Vagina (tissue), 2 donors: Measurements from ENCODE around the gene AREL1. TPM values are rescaled to one million over a fixed set of nuclear protein-coding genes. Genes with fewer than 3 reads are reported as not detected.

Experiments
- DNase-seq, 2 donors: peaks; one replicate each; pipeline ENCODE4 v3.0.0-alpha.2; 2017; ENCODE audit errors: extremely low spot score in 2 of 2
- H3K27ac ChIP-seq: fragments of 200-600 bp; sonication (generic); one replicate; pipeline ENCODE4 v1.5.1; 2019
- H3K27me3 ChIP-seq: fragments of 200-600 bp; sonication (generic); one replicate; pipeline ENCODE4 v1.5.1; 2019
- H3K36me3 ChIP-seq, 2 donors: fragments of 200-600 bp; sonication (generic); one replicate each; pipeline ENCODE4 v1.5.1; 2017 to 2019
- H3K4me1 ChIP-seq: fragments of 200-600 bp; sonication (generic); one replicate; pipeline ENCODE4 v1.5.1; 2019
- H3K4me3 ChIP-seq, 2 donors: fragments of 200-600 bp; sonication (generic); 1 replicate in 1 of 2; 2 replicates in 1 of 2; pipeline ENCODE4 v1.5.1; 2016 to 2019
- H3K9me3 ChIP-seq: fragments of 200-600 bp; sonication (generic); one replicate; pipeline ENCODE4 v1.5.1; 2019
- POLR2A ChIP-seq, 2 donors: fragments of 450-650 bp; IDR thresholded peaks; one replicate each; pipeline ENCODE4 v1.6.1; 2017; ENCODE audit warnings: antibody characterized with exemption in 2 of 2, mild to moderate bottlenecking in 2 of 2, moderate library complexity in 2 of 2
- POLR2AphosphoS5 ChIP-seq, 2 donors: sonication (generic); formaldehyde crosslinking; IDR thresholded peaks; one replicate each; pipeline ENCODE4 v1.9.0; 2017; ENCODE audit warnings: antibody characterized with exemption in 2 of 2, mild to moderate bottlenecking in 2 of 2, low read depth in 1 of 2; ENCODE audit not compliant: insufficient read depth in 1 of 2
- intact Hi-C: fragments of 100-400 bp; cut with DNase I; formaldehyde crosslinking; loops from one replicate; pipeline ENCODE4 v1.15.1; 2023
- total RNA-seq: library from RNA; depleted of rRNA; stranded (reverse); fragments of >200 nt; gene quantifications from one replicate; pipeline ENCODE4 v1.2.3, GENCODE V29; 2016
- TF ChIP-seq, protein P1 (sequence below), 3 experiments: fragments of 450-650 bp in 2 of 3; fragments of 200-600 bp in 1 of 3; sonication (generic) in 1 of 3; IDR thresholded peaks; one replicate each; pipeline ENCODE4 v1.5.1; 2017 to 2019; ENCODE audit warnings: antibody characterized with exemption in 3 of 3, mild to moderate bottlenecking in 2 of 3, moderate library complexity in 2 of 3

The AREL1 gene
- total RNA-seq, 1 donor from 2014 or later = 32.7 TPM

DNA sequence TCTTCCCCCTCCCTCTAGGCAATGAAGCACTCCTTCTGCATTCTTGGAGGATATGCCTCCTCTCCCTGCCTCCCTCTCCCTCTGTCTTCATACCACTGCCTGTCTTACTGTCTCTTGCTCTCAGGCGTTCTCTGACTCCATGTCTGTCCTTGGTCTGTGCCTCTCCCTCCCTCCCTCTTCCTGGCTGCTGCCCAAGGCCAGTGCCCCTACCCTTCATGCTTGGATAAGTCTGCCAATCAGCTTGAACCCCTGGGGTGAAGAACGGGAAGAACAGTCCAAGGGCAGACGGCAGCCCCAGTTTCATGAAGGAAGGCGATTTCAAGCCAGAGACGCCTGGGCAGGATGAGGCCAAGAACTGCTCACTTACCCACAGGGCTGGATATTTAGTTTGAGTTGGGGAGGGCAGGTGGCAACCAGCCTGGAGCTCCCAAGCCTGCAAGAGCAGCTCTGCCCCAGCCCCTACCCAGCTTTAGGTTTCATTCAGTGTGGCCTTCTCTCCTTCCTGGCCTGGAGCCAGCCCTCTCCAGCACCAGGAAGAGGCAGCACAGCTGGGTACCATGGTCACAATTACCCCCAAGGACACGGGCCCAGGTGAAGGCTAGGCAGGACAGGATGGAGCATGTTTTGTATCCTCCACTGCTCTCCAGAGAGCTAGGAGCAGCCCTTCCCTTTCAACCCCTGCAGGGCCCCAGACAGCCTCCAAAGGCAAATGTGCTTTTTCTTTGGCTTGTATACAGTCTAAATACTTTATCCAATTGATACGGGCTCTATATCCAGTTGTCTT lies 65.0 kb downstream of the AREL1 start:
- peak overlapping the region; percentile 44 for H3K27ac ChIP-seq
- no peaks in the 10 kb centered on the region for H3K36me3 ChIP-seq
- peaks cover 37% of the 10 kb centered on the region for H3K4me1 ChIP-seq
- H3K9me3 ChIP-seq = no peaks in the 10 kb centered on the region
- no peak overlapping the region for H3K4me3 ChIP-seq
- intact Hi-C loops = no loop called here
- no peak for DNase-seq
- TF ChIP-seq POLR2A (IDR thresholded peaks at IDR 0.05) (no peak), POLR2AphosphoS5 (IDR thresholded peaks at IDR 0.05; ENCODE audit: insufficient read depth in 1 of 2, low read depth in 1 of 2) (no peak)
- TF ChIP-seq, protein P1, sequence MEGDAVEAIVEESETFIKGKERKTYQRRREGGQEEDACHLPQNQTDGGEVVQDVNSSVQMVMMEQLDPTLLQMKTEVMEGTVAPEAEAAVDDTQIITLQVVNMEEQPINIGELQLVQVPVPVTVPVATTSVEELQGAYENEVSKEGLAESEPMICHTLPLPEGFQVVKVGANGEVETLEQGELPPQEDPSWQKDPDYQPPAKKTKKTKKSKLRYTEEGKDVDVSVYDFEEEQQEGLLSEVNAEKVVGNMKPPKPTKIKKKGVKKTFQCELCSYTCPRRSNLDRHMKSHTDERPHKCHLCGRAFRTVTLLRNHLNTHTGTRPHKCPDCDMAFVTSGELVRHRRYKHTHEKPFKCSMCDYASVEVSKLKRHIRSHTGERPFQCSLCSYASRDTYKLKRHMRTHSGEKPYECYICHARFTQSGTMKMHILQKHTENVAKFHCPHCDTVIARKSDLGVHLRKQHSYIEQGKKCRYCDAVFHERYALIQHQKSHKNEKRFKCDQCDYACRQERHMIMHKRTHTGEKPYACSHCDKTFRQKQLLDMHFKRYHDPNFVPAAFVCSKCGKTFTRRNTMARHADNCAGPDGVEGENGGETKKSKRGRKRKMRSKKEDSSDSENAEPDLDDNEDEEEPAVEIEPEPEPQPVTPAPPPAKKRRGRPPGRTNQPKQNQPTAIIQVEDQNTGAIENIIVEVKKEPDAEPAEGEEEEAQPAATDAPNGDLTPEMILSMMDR (IDR thresholded peaks at IDR 0.05) = no peak
- no peaks in the 10 kb centered on the region for H3K27me3 ChIP-seq

DNA sequence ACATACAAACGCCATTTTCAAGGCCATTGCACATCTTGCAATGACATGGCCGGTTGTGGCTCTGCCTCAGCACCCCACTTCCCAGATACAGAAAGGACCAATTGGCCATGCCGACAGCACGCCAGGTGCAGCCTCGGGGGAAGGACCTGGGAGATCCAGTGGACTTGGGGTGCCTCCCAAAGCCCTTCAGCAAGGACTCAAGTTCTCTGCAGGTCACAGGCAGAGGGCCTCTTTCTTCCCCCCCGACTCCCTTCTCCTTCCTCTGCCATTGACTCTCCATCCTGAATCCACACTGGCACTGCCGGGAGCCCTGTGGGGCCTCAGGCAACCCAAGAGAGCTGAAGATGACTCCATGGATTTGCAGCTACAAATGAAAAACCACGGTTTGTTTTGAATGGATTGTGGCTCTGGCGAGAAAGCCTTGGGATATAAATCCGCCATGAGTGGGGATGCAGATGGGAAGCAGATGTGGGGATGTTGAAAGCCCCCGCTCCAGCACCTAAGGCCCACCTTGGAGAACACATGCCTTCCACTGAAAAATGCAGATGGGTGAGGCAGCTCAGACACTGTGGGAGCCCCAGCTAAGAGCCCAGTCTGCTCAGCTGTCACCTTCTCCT lies 65.7 kb downstream of the AREL1 start:
- Histone ChIP-seq H3K36me3 (no peaks in the 10 kb centered on the region), H3K27me3 (no peaks in the 10 kb centered on the region), H3K4me3 (no peak overlapping the region), H3K9me3 (no peaks in the 10 kb centered on the region), H3K4me1 (peaks cover 37% of the 10 kb centered on the region), H3K27ac (no peak overlapping the region)
- TF ChIP-seq, protein P1 (IDR thresholded peaks at IDR 0.05) = no peak
- TF ChIP-seq POLR2A (IDR thresholded peaks at IDR 0.05) = no peak
- no peak for TF ChIP-seq POLR2AphosphoS5 (IDR thresholded peaks at IDR 0.05; ENCODE audit: insufficient read depth in 1 of 2, low read depth in 1 of 2)
- intact Hi-C loops = no loop called here
- no peak for DNase-seq

DNA sequence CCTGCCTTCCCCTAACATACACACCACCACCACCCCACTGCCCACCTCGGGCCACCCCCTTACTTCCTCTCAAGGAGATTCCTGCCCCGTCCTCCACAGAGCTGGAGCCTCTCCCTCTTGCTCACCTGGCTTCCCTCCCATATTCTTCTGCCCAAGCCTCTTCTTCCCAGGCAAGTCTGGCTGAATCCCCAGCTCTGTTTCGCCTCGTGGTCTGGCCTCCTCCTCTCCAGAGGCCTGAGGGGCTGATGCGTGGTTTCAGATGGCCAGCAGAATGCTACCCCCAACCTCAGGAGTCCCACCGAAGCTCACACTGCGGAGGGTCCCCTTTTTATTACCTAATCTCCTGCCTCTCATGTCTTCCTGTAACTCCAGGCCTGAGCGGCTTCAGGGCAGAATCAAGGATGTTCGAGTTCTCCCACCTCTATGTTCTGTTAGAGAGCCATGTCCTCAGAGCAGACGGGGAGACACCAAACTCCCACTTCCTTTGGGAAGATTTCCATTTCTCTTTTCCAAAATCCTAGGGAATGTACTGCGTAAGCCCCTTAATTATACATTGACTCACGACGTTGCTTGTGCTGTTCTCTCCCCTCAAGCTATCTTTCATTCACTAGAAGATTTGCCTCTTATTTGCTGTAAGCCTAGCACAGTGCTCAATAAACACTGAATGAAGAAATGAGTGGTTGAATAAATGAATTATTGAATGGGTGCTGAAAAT lies 67.0 kb downstream of the AREL1 start:
- Histone ChIP-seq H3K27me3 (no peaks in the 10 kb centered on the region), H3K27ac (peak overlapping the region; percentile 5), H3K4me1 (peaks cover 37% of the 10 kb centered on the region), H3K4me3 (no peak overlapping the region), H3K9me3 (no peaks in the 10 kb centered on the region), H3K36me3 (no peaks in the 10 kb centered on the region)
- intact Hi-C loops = no loop called here
- no peak for DNase-seq
- TF ChIP-seq POLR2AphosphoS5 (IDR thresholded peaks at IDR 0.05; ENCODE audit: insufficient read depth in 1 of 2, low read depth in 1 of 2) (no peak), POLR2A (IDR thresholded peaks at IDR 0.05) (no peak)
- TF ChIP-seq, protein P1 (IDR thresholded peaks at IDR 0.05) = no peak

DNA sequence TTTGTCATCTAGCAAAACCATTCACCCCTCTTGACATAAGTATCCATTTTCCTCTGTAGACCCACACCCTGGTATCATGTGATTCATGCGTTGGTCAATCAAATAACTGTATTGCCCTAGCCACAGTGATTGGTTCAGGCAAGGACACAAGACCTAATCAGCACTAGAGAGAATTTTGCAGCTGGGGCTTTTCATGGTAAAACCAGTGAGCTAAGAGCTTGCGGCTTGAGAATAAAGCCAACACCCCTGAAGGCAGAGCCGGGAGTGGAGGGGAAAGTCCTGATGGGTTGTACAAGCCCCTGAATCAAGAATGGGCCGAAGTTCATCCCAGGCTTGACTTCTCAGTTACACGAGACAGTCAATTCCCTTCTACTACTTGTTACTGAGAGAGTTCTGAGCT lies 67.6 kb downstream of the AREL1 start:
- Histone ChIP-seq H3K27me3 (no peaks in the 10 kb centered on the region), H3K27ac (no peak overlapping the region), H3K36me3 (no peaks in the 10 kb centered on the region), H3K4me1 (peaks cover 35% of the 10 kb centered on the region), H3K4me3 (no peak overlapping the region), H3K9me3 (no peaks in the 10 kb centered on the region)
- TF ChIP-seq, protein P1 (IDR thresholded peaks at IDR 0.05) = no peak
- no peak for TF ChIP-seq POLR2AphosphoS5 (IDR thresholded peaks at IDR 0.05; ENCODE audit: insufficient read depth in 1 of 2, low read depth in 1 of 2)
- TF ChIP-seq POLR2A (IDR thresholded peaks at IDR 0.05) = no peak
- no peak for DNase-seq
- intact Hi-C loops = no loop called here
